ENCODE measurements around the gene RNF31. TPM values are rescaled to one million over a fixed set of nuclear protein-coding genes. Genes with fewer than 3 reads are reported as not detected.
"Not testable (repeated sequence)": the region's sequence is repeated elsewhere in the genome, so short reads cannot be mapped to it uniquely, and the experiment has no call there.

The RNF31 gene
- total RNA-seq, 6 experiments from 2014 or later = 38.5 to 53.6 (median 47.2) TPM

DNA sequence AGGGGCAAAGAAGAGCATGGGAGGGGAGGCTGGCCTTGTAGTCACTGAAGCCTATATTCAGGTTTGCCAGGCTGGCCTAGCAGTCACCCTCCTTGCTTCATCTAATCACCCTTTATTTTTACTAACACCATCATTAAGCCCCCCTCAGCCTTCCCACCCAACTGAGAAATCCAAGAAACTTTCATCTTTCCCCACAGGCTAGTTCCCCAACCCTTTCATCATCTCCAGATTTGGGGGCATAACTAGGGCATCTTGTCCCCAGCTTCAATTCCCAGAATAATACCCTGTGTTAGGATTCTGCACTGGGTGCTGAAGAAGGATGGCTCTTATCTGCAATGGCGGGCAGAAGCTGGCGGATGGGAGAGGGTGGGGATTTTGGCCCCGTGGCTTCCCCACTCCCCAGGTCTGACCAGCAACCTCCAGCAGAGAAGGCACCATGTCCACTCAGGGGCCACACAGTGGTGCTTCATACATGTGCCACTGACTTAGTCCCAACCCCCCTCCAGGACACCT lies 46.3 kb upstream of the RNF31 start:
- Mint-ChIP-seq H3K36me3 (ENCODE audit: low read depth) (peaks cover 22% of the 10 kb centered on the region), H3K4me1 (ENCODE audit: low read depth) (peaks cover 8% of the 10 kb centered on the region), H3K27ac (no peak overlapping the region), H3K9me3 (no peaks in the 10 kb centered on the region), H3K4me3 (no peak overlapping the region), H3K27me3 (ENCODE audit: insufficient read depth) (no peaks in the 10 kb centered on the region)
- TF ChIP-seq, protein P1, sequence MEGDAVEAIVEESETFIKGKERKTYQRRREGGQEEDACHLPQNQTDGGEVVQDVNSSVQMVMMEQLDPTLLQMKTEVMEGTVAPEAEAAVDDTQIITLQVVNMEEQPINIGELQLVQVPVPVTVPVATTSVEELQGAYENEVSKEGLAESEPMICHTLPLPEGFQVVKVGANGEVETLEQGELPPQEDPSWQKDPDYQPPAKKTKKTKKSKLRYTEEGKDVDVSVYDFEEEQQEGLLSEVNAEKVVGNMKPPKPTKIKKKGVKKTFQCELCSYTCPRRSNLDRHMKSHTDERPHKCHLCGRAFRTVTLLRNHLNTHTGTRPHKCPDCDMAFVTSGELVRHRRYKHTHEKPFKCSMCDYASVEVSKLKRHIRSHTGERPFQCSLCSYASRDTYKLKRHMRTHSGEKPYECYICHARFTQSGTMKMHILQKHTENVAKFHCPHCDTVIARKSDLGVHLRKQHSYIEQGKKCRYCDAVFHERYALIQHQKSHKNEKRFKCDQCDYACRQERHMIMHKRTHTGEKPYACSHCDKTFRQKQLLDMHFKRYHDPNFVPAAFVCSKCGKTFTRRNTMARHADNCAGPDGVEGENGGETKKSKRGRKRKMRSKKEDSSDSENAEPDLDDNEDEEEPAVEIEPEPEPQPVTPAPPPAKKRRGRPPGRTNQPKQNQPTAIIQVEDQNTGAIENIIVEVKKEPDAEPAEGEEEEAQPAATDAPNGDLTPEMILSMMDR (IDR thresholded peaks at IDR 0.05) = no peak
- DNase-seq = no peak

DNA sequence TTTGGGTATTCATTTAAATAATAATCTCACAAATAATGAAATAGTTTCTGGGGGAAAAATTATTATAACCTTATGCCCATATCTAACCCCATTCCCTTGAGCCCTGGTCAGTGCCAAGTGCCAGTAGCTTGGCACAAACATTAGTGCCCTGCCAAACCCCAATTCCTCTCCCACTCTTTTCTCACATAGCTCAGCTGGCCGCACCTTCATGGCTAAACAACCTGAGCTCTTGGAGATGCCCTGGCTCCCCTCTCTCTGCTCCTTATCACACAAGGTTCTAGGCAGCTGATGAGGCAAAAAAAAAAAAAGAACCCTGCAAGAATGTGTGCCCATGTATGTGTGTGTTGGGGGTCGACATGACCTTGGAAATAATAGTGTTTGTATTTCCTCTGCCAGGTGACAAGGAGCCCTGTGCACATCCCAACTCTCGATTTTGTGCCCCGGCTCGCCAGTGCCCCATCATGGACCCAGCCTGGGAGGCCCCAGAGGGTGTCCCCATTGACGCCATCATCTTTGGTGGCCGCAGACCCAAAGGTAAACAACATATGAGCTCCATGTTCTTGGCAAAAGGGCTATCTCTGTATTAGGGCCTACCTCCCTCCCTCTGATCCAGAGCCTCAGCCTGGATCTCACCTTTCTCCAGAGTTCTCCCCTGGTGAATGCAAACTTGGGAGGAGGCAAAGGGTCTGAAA lies 44.8 kb upstream of the RNF31 start:
- Mint-ChIP-seq H3K27me3 (ENCODE audit: insufficient read depth) (no peaks in the 10 kb centered on the region), H3K4me1 (ENCODE audit: low read depth) (peaks cover 16% of the 10 kb centered on the region), H3K36me3 (ENCODE audit: low read depth) (peaks cover 22% of the 10 kb centered on the region), H3K27ac (no peak overlapping the region), H3K4me3 (no peak overlapping the region), H3K9me3 (no peaks in the 10 kb centered on the region)
- DNase-seq = no peak
- TF ChIP-seq, protein P1 (IDR thresholded peaks at IDR 0.05) = no peak

DNA sequence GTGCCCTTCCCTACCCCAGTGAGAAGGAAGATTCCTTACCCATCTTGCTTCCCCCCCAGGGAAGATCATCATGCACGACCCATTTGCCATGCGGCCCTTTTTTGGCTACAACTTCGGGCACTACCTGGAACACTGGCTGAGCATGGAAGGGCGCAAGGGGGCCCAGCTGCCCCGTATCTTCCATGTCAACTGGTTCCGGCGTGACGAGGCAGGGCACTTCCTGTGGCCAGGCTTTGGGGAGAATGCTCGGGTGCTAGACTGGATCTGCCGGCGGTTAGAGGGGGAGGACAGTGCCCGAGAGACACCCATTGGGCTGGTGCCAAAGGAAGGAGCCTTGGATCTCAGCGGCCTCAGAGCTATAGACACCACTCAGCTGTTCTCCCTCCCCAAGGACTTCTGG lies 43.8 kb upstream of the RNF31 start:
- Mint-ChIP-seq H3K27ac (no peak overlapping the region), H3K27me3 (ENCODE audit: insufficient read depth) (no peaks in the 10 kb centered on the region), H3K4me3 (no peak overlapping the region), H3K4me1 (ENCODE audit: low read depth) (peaks cover 26% of the 10 kb centered on the region), H3K36me3 (ENCODE audit: low read depth) (peaks cover 22% of the 10 kb centered on the region), H3K9me3 (no peaks in the 10 kb centered on the region)
- no peak for DNase-seq
- TF ChIP-seq, protein P1 (IDR thresholded peaks at IDR 0.05) = no peak

DNA sequence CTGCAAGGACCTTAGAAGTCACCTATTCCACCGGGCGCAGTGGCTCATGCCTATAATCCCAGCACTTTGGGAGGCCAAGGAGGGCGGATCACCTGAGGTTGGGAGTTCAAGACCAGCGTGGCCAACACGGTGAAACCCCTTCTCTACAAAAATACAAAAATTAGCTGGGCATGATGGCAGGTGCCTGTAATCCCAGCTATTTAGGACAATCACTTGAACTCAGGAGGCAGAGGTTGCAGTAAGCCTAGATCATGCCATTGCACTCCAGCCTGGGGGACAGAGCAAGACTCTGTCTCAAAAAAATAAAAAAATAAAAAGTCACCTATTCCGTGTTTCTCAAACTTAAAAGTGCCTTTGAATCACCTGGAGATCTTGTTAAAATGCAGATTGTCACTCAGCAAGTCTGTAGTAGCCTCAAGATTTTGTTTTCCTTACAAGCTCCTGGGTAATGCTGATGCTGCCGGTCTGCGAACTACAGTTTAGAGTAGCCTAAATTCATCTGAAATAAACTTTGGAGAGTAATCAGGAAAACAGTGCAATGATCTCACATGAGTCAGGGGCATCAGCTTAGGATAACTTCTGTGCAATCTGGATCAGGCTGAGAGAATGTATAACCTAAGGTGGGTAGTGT lies 41.6 kb upstream of the RNF31 start:
- peaks cover 33% of the 10 kb centered on the region for H3K4me1 Mint-ChIP-seq (ENCODE audit: low read depth)
- peaks cover 22% of the 10 kb centered on the region for H3K36me3 Mint-ChIP-seq (ENCODE audit: low read depth)
- H3K9me3 Mint-ChIP-seq; H3K4me3 Mint-ChIP-seq; H3K27ac Mint-ChIP-seq; H3K27me3 Mint-ChIP-seq (ENCODE audit: insufficient read depth); DNase-seq: not testable (repeated sequence)

DNA sequence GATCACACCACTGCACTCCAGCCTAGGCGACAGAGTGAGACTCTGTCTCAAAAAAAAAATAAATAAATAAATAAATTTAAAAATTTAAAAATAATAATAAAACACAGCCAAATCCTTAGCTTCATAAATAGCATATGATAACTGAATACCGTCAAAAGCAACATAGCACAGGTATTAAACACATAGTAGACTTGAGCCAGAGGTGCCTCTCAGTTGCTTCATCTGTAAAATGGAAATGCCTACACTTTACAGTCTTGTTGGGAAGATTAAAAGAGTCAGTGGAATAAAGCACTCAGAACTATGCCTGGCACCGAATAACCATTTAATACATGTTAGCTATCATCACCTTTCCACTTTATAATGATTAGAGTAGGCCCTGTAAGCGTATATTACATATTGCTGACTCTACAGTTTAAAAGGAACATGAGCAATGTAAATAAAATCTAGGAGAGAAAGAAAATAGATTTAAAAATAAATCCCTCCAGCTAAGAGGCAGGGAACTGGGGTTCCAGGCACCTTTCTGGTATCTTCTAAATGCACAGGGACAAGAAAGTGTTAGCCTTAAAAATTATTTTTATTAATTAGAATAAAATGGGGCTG lies 40.5 kb upstream of the RNF31 start:
- Mint-ChIP-seq H3K9me3 (no peaks in the 10 kb centered on the region), H3K4me1 (ENCODE audit: low read depth) (peaks cover 33% of the 10 kb centered on the region), H3K4me3 (no peak overlapping the region), H3K27ac (no peak overlapping the region), H3K36me3 (ENCODE audit: low read depth) (peaks cover 22% of the 10 kb centered on the region), H3K27me3 (ENCODE audit: insufficient read depth) (no peaks in the 10 kb centered on the region)
- no peak for DNase-seq
- TF ChIP-seq, protein P1 (IDR thresholded peaks at IDR 0.05) = no peak
